ENCODE data around the gene ZNF326. TPM values are rescaled to one million over a fixed set of nuclear protein-coding genes. Genes with fewer than 3 reads are reported as not detected.

Gene ZNF326
- total RNA-seq, 2 experiments from 2014 or later: 56.2 to 58.7 TPM

DNA sequence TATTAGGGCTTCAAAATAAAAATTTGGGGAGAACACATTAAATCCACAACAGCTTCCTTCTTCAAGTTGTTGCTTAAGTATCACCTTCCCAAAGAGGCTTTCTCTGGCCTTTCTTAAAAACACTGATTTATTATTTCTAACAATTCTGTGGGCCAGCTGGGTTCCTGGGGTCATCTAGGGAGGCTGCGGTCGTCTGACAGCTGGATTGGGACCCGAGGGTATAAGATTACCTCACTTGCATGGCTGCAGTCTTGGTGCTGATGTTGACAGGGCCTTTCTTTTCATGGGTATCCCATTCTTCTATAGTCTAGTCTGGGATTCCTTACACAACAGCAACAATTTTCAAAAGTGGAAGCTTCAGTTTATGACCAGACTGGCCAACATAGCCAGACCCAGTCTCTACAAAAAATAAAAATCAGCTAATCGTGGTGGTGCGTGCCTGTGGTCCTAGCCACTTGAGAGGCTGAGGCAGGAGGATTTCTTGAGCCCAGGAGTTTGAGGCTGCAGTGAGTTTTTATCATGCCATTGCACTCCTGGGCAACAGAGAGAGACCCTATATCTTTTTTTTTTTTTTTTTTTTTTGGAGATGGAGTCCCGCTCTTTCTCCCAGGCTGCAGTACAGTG is 46.1 kb upstream of the ZNF326 start:
- CTCF ChIA-PET: interaction anchor here (1.4 kb wide), 1 partner anchor 106 kb away, joined by 4 read pairs; no protein-coding TSS in a partner anchor
- POLR2A ChIA-PET: interaction anchor here (0.5 to 1.5 kb wide), 2 partner anchors 12 to 81 kb away, joined by 3 read pairs; no protein-coding TSS in a partner anchor
- H3K9me3 ChIP-seq (ENCODE audit: control insufficient read depth in 1 of 2, insufficient read depth in 1 of 2, low read length in 2 of 2): peaks cover 0 to 5% of the 10 kb centered on the region in 2 experiments
- Mint-ChIP-seq H3K9me3 (peaks cover 3% of the 10 kb centered on the region), H3K4me3 (no peak overlapping the region), H3K36me3 (ENCODE audit: low read depth) (no peaks in the 10 kb centered on the region), H3K4me1 (ENCODE audit: low read depth) (peaks cover 5% of the 10 kb centered on the region), H3K27ac (no peak overlapping the region), H3K27me3 (no peaks in the 10 kb centered on the region)
- no peak overlapping the region for H3K27ac ChIP-seq (ENCODE audit: low read depth in 1 of 2, low read length in 2 of 2)
- intact Hi-C loops (cut with DNase I, micrococcal nuclease): no loop called here
- no peak overlapping the region for H3K4me3 ChIP-seq (ENCODE audit: low read length)
- H3K4me1 ChIP-seq (ENCODE audit: insufficient read depth, low read length): peaks cover 3% of the 10 kb centered on the region
- TF ChIP-seq, protein P1, sequence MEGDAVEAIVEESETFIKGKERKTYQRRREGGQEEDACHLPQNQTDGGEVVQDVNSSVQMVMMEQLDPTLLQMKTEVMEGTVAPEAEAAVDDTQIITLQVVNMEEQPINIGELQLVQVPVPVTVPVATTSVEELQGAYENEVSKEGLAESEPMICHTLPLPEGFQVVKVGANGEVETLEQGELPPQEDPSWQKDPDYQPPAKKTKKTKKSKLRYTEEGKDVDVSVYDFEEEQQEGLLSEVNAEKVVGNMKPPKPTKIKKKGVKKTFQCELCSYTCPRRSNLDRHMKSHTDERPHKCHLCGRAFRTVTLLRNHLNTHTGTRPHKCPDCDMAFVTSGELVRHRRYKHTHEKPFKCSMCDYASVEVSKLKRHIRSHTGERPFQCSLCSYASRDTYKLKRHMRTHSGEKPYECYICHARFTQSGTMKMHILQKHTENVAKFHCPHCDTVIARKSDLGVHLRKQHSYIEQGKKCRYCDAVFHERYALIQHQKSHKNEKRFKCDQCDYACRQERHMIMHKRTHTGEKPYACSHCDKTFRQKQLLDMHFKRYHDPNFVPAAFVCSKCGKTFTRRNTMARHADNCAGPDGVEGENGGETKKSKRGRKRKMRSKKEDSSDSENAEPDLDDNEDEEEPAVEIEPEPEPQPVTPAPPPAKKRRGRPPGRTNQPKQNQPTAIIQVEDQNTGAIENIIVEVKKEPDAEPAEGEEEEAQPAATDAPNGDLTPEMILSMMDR (IDR thresholded peaks at IDR 0.05): no peak
- H3K27me3 ChIP-seq (ENCODE audit: control insufficient read depth in 1 of 2, insufficient read depth in 2 of 2, low read length in 2 of 2): no peaks in the 10 kb centered on the region
- no peak for ATAC-seq (ENCODE audit: poor library complexity)
- no peaks in the 10 kb centered on the region for H3K36me3 ChIP-seq (ENCODE audit: insufficient read depth, low read length)
- DNase-seq: no peak

DNA sequence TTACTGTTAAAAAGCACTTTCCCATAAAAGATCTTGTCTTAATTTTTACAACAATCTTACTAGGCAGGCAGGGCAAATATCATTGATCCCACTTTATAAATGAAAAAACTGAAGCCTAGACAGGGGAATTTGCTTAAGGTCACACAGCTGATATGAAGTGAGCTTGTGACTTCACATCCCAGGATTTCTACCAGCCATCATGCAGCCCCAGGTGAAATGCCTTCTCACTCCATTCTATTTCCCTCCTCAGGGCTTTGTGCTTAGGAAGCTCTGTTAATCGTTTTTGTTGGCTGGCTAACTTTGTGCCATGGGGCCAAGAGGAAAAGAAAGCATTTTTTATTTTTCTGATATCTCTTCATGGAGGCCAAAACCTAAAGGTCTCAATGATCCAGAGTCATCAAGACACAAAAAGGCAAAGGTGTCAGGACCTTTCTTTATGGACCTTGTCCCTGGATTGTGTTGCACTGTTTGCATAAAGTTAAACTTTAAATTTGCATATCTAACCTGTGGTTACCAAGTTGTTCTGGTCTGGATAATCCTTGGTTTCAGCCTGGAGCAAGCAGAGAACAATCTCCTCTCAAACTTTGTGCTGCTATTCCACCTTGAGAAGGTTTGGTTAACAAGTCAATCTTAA is 44.8 kb upstream of the ZNF326 start:
- TF ChIP-seq, protein P1 (IDR thresholded peaks at IDR 0.05): no peak
- ChIA-PET POLR2A (no interaction called here), CTCF (no interaction called here)
- Histone ChIP-seq H3K4me3 (ENCODE audit: low read length) (no peak overlapping the region), H3K9me3 (ENCODE audit: control insufficient read depth in 1 of 2, insufficient read depth in 1 of 2, low read length in 2 of 2) (peaks cover 0 to 5% of the 10 kb centered on the region in 2 experiments), H3K27ac (ENCODE audit: low read depth in 1 of 2, low read length in 2 of 2) (no peak overlapping the region), H3K36me3 (ENCODE audit: insufficient read depth, low read length) (no peaks in the 10 kb centered on the region), H3K4me1 (ENCODE audit: insufficient read depth, low read length) (peaks cover 3% of the 10 kb centered on the region), H3K27me3 (ENCODE audit: control insufficient read depth in 1 of 2, insufficient read depth in 2 of 2, low read length in 2 of 2) (no peaks in the 10 kb centered on the region)
- intact Hi-C loops (cut with DNase I, micrococcal nuclease): loop anchor here in 1 of 2 experiments (5.0 kb wide), 1 partner anchor 128 kb away; the partner anchor contains the start of gene LRRC8D
- Mint-ChIP-seq H3K27ac (no peak overlapping the region), H3K9me3 (peaks cover 3% of the 10 kb centered on the region), H3K27me3 (no peaks in the 10 kb centered on the region), H3K36me3 (ENCODE audit: low read depth) (no peaks in the 10 kb centered on the region), H3K4me1 (ENCODE audit: low read depth) (peaks cover 5% of the 10 kb centered on the region), H3K4me3 (no peak overlapping the region)
- no peak for ATAC-seq (ENCODE audit: poor library complexity)
- DNase-seq: no peak

DNA sequence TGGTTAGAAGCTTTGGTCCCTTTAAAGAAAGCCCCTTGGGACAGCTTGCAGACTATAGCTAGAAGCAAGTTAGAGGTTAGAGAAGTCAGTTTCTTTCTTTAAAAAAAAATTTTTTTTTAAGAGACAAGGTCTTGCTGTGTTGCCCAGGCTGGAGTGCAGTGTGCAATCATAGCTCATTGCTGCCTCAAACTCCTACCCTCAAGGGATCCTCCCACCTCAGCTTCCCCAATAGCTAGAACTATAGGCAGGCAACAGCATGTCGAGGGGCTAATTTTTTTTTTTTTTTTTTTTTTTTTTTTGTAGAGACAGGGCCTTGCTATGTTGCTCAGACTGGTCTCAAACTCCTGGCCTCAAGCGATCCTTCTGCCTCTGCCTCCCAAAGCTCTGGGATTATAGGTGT is 44.2 kb upstream of the ZNF326 start:
- Histone ChIP-seq H3K4me1 (ENCODE audit: insufficient read depth, low read length) (peaks cover 3% of the 10 kb centered on the region), H3K4me3 (ENCODE audit: low read length) (no peak overlapping the region), H3K27ac (ENCODE audit: low read depth in 1 of 2, low read length in 2 of 2) (no peak overlapping the region), H3K27me3 (ENCODE audit: control insufficient read depth in 1 of 2, insufficient read depth in 2 of 2, low read length in 2 of 2) (no peaks in the 10 kb centered on the region), H3K36me3 (ENCODE audit: insufficient read depth, low read length) (no peaks in the 10 kb centered on the region), H3K9me3 (ENCODE audit: control insufficient read depth in 1 of 2, insufficient read depth in 1 of 2, low read length in 2 of 2) (peaks cover 0 to 5% of the 10 kb centered on the region in 2 experiments)
- TF ChIP-seq, protein P1 (IDR thresholded peaks at IDR 0.05): no peak
- Mint-ChIP-seq H3K27ac (no peak overlapping the region), H3K4me3 (no peak overlapping the region), H3K9me3 (peaks cover 3% of the 10 kb centered on the region), H3K27me3 (no peaks in the 10 kb centered on the region), H3K4me1 (ENCODE audit: low read depth) (peaks cover 5% of the 10 kb centered on the region), H3K36me3 (ENCODE audit: low read depth) (no peaks in the 10 kb centered on the region)
- intact Hi-C loops (cut with DNase I, micrococcal nuclease): loop anchor here in 1 of 2 experiments (5.0 kb wide), 1 partner anchor 128 kb away; the partner anchor contains the start of gene LRRC8D
- CTCF ChIA-PET: no interaction called here
- POLR2A ChIA-PET: no interaction called here
- no peak for ATAC-seq (ENCODE audit: poor library complexity)
- no peak for DNase-seq
